HepG2 (cell line): ENCODE measurements around the gene CDKN1C. TPM values are rescaled to one million over a fixed set of nuclear protein-coding genes. Genes with fewer than 3 reads are reported as not detected.

Experiments used
- AFF4 ChIP-seq: sonication (generic); formaldehyde crosslinking; IDR thresholded peaks from 2 replicates; pipeline ENCODE4 v1.4.0; 2020; ENCODE audit warnings: missing genetic modification reagents
- FOXK1 ChIP-seq: sonication (generic); formaldehyde crosslinking; IDR thresholded peaks from 2 replicates; pipeline ENCODE4 v1.4.0; 2020; ENCODE audit warnings: low read depth, missing genetic modification reagents, borderline replicate concordance
- GABPA ChIP-seq, 2 experiments: IDR thresholded peaks; 2 replicates each; pipeline ENCODE4 v1.6.1; 2011 to 2016; ENCODE audit warnings: low read depth in 2 of 2, low read length in 1 of 2, missing biosample characterization in 1 of 2, missing genetic modification characterization in 1 of 2
- RBM39 ChIP-seq: fragments of 200-400 bp; formaldehyde crosslinking; IDR thresholded peaks from one replicate; pipeline ENCODE4 v1.6.1; 2018; ENCODE audit warnings: antibody characterized with exemption, mild to moderate bottlenecking, low read depth, low read length; ENCODE audit not compliant: poor library complexity, severe bottlenecking
- RORA ChIP-seq: sonication (generic); formaldehyde crosslinking; IDR thresholded peaks from 2 replicates; pipeline ENCODE4 v1.5.0; 2020; ENCODE audit warnings: mild to moderate bottlenecking, missing genetic modification reagents, moderate library complexity
- SIX1 ChIP-seq: sonication (generic); formaldehyde crosslinking; IDR thresholded peaks from 2 replicates; pipeline ENCODE4 v1.4.0; 2020; ENCODE audit warnings: missing genetic modification reagents, borderline replicate concordance
- TAF15 ChIP-seq: fragments of 200-400 bp; formaldehyde crosslinking; IDR thresholded peaks from one replicate; pipeline ENCODE4 v1.6.1; 2018; ENCODE audit warnings: mild to moderate bottlenecking, low read depth, low read length; ENCODE audit not compliant: poor library complexity, severe bottlenecking
- ZNF318 ChIP-seq: sonication (generic); formaldehyde crosslinking; IDR thresholded peaks from 2 replicates; pipeline ENCODE4 v1.4.0; 2020; ENCODE audit warnings: mild to moderate bottlenecking, missing genetic modification reagents
- ZSCAN30 ChIP-seq: sonication (generic); formaldehyde crosslinking; IDR thresholded peaks from 2 replicates; pipeline ENCODE4 v1.5.0; 2020; ENCODE audit warnings: mild to moderate bottlenecking, missing genetic modification reagents
- polyA plus RNA-seq, 8 experiments: library from polyadenylated mRNA; depleted of rRNA in 3 of 8; stranded (reverse) in 7 of 8; unstranded in 1 of 8; fragments of >200 nt; fragmentation: Illumina TruSeq in 4 of 8; extraction: Trizol in 4 of 8; gene quantifications; 2 replicates each; pipeline versions ENCODE4 v1.2.1 to v1.2.3, GENCODE V29; 2011 to 2016; ENCODE audit warnings: low read depth in 4 of 8, missing spikeins in 1 of 8, mixed read lengths in 1 of 8; ENCODE audit not compliant: insufficient read depth in 1 of 8
- total RNA-seq, 5 experiments: library from RNA; depleted of rRNA; stranded (reverse); fragments of >200 nt; fragmentation: Illumina TruSeq; extraction: Trizol; gene quantifications; 2 replicates each; pipeline ENCODE4 v1.2.3, GENCODE V29; 2016; ENCODE audit warnings: low read depth in 1 of 5
- TF ChIP-seq, protein P1 (sequence below): sonication (generic); formaldehyde crosslinking; IDR thresholded peaks from 2 replicates; pipeline ENCODE4 v1.4.0; 2020; ENCODE audit warnings: missing genetic modification reagents

CDKN1C gene
- total and polyA plus RNA-seq, 2 of the 13 experiments (the other 11 are each of a cell fraction or from before 2014, with no cell fraction given): not detected

GRCh38 chr11:2929950-2930703, 44.6 kb upstream of the CDKN1C start (continued):
- TF ChIP-seq AFF4 (CRISPR knock-in tag) (no peak), TAF15 (no peak), FOXK1 (no peak), RBM39 (peak; percentile 69), ZNF318 (CRISPR knock-in tag) (no peak), ZSCAN30 (CRISPR knock-in tag) (no peak), RORA (CRISPR knock-in tag) (no peak), GABPA (IDR thresholded peaks at IDR 0.05; ENCODE audit: low read depth, low read length) (no peak; the same call in 1 of the 2 replicates), GABPA (CRISPR knock-in tag; IDR thresholded peaks at IDR 0.05; ENCODE audit: low read depth) (no peak), SIX1 (CRISPR knock-in tag) (no peak)
- TF ChIP-seq, protein P1, sequence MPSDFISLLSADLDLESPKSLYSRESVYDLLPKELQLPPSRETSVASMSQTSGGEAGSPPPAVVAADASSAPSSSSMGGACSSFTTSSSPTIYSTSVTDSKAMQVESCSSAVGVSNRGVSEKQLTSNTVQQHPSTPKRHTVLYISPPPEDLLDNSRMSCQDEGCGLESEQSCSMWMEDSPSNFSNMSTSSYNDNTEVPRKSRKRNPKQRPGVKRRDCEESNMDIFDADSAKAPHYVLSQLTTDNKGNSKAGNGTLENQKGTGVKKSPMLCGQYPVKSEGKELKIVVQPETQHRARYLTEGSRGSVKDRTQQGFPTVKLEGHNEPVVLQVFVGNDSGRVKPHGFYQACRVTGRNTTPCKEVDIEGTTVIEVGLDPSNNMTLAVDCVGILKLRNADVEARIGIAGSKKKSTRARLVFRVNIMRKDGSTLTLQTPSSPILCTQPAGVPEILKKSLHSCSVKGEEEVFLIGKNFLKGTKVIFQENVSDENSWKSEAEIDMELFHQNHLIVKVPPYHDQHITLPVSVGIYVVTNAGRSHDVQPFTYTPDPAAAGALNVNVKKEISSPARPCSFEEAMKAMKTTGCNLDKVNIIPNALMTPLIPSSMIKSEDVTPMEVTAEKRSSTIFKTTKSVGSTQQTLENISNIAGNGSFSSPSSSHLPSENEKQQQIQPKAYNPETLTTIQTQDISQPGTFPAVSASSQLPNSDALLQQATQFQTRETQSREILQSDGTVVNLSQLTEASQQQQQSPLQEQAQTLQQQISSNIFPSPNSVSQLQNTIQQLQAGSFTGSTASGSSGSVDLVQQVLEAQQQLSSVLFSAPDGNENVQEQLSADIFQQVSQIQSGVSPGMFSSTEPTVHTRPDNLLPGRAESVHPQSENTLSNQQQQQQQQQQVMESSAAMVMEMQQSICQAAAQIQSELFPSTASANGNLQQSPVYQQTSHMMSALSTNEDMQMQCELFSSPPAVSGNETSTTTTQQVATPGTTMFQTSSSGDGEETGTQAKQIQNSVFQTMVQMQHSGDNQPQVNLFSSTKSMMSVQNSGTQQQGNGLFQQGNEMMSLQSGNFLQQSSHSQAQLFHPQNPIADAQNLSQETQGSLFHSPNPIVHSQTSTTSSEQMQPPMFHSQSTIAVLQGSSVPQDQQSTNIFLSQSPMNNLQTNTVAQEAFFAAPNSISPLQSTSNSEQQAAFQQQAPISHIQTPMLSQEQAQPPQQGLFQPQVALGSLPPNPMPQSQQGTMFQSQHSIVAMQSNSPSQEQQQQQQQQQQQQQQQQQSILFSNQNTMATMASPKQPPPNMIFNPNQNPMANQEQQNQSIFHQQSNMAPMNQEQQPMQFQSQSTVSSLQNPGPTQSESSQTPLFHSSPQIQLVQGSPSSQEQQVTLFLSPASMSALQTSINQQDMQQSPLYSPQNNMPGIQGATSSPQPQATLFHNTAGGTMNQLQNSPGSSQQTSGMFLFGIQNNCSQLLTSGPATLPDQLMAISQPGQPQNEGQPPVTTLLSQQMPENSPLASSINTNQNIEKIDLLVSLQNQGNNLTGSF (CRISPR knock-in tag): no peak
